IPS DF 4.7 (cell line): ENCODE measurements around the gene EPOP.
"Not testable (repeated sequence)": the region's sequence is repeated elsewhere in the genome, so short reads cannot be mapped to it uniquely, and the experiment has no call there.

Experiments used
- DNase-seq: peaks from one replicate; pipeline ENCODE4 v3.0.0-alpha.2; 2013; ENCODE audit warnings: low spot score; ENCODE audit errors: extremely low read depth

EPOP gene

GRCh38 chr17:38653230-38653629, 21.5 kb downstream of the EPOP start:
- DNase-seq, result no peak

- not testable (repeated sequence) for DNase-seq
Observed at GRCh38 chr17:38650653-38651173, 24.0 kb downstream of the EPOP start.

- DNase-seq, result no peak
Observed at GRCh38 chr17:38637951-38638350, 36.8 kb downstream of the EPOP start.

DNA sequence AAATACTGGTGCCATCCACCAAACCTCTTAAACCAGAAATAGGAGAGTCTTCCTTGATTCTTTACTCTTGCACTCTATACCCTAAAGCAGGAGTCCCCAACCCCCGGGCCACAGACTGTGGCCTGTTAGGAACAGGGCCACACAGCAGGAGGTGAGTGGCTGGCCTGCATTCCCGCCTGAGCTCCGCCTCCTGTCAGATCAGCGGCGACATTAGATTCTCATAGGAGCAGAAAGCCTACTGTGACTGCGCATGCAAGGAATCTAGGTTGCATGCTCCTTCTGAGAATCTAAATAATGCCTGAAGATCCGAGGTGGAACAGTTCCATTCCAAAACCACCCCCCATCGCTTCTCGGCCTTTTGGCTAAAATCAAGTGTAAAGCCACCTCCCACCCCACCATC, 38.7 kb downstream of the EPOP start:
- DNase-seq, result no peak

- DNase-seq, result no peak
Observed at GRCh38 chr17:38632334-38632733, 42.4 kb downstream of the EPOP start.

DNA sequence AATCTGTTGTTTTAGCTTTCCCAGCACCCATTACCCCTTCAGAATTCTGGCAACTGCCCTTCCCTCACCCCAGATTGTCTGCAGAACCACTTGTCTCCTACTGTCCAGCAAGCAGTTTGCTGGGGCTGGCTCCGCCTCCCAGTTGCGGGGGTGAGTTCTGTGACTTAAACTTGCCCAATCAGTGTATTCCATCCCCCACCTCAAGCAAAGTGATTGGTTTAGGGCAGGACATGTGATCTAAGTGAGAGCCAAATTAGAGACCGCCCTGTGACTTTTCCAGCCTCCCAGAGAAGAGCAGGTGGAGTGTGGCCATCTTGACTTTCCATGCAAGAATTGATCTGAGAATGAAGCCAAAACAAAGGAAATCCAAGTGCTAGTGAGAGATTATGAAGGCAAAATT, 46.3 kb downstream of the EPOP start:
- DNase-seq, result no peak

- no peak for DNase-seq
Observed at GRCh38 chr17:38627957-38628356, 46.8 kb downstream of the EPOP start.

GRCh38 chr17:38626606-38627226, 48.0 kb downstream of the EPOP start:
- DNase-seq, result not testable (repeated sequence)

DNA sequence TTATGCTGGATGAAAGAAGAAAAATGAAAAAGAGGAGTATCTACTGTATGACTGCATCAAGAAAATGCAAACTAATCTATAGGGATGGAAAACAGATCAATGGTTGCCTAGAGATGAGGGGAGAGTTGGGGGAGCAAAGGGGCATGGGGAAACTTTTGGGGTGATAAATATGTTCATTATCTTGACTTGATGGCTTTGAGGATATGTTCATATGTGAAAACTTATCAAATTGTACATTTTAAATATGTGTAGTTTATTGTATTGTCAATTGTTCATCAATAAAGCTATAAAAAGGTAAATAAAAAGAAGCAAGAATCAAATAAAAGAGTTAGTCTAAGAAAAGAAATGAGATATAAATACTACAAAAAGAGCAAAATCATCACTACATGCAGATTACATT, 49.3 kb downstream of the EPOP start:
- DNase-seq, result no peak

GRCh38 chr17:38624782-38625355, 49.9 kb downstream of the EPOP start:
- not testable (repeated sequence) for DNase-seq
